H1 (cell line): ENCODE results near the gene UBE2H.

Source experiments
- CHD2 ChIP-seq: IDR thresholded peaks from 2 replicates; pipeline ENCODE4 v1.6.1; 2012; ENCODE audit warnings: low read length, improper control_type of control experiment
- CTBP2 ChIP-seq: IDR thresholded peaks from 2 replicates; pipeline ENCODE4 v1.7.0; 2011; ENCODE audit warnings: borderline replicate concordance, mild to moderate bottlenecking, moderate library complexity, mixed read lengths, low read length; ENCODE audit not compliant: insufficient read depth, insufficient read length
- CTCF ChIP-seq, 3 experiments: IDR thresholded peaks; 1 replicate in 2 of 3; 2 replicates in 1 of 3; pipeline versions ENCODE4 v1.5.1 to v1.6.1; 2011; ENCODE audit warnings: low read length in 3 of 3, mild to moderate bottlenecking in 3 of 3, inconsistent platforms in 2 of 3, low read depth in 1 of 3, moderate library complexity in 1 of 3; ENCODE audit not compliant: insufficient read depth in 1 of 3; ENCODE audit errors: control extremely low read depth in 1 of 3
- EGR1 ChIP-seq: IDR thresholded peaks from 2 replicates; pipeline ENCODE4 v1.6.1; 2011; ENCODE audit warnings: low read depth, low read length, borderline replicate concordance
- JUN ChIP-seq: IDR thresholded peaks from 2 replicates; pipeline ENCODE4 v1.6.1; 2011; ENCODE audit warnings: low read depth, mild to moderate bottlenecking, improper control_type of control experiment, low read length
- MAFK ChIP-seq: IDR thresholded peaks from 2 replicates; pipeline ENCODE4 v1.6.1; 2012; ENCODE audit warnings: low read depth, mild to moderate bottlenecking, improper control_type of control experiment, low read length
- POLR2A ChIP-seq, 2 experiments: IDR thresholded peaks; 1 replicate in 1 of 2; 2 replicates in 1 of 2; pipeline ENCODE4 v1.6.1; 2011; ENCODE audit warnings: low read depth in 2 of 2, low read length in 2 of 2, mild to moderate bottlenecking in 2 of 2; ENCODE audit errors: control extremely low read depth in 1 of 2
- RAD21 ChIP-seq, 2 experiments: IDR thresholded peaks in 1 of 2; conservative IDR thresholded peaks in 1 of 2; 2 replicates each; pipeline ENCODE4 v1.6.1; 2011; ENCODE audit warnings: low read depth in 2 of 2, low read length in 2 of 2, improper control_type of control experiment in 1 of 2, inconsistent platforms in 1 of 2, mild to moderate bottlenecking in 1 of 2, moderate library complexity in 1 of 2
- SP2 ChIP-seq: IDR thresholded peaks from 2 replicates; pipeline ENCODE4 v1.6.1; 2012; ENCODE audit warnings: mild to moderate bottlenecking, low read length, inconsistent platforms
- SRF ChIP-seq: IDR thresholded peaks from 2 replicates; pipeline ENCODE4 v1.6.1; 2011; ENCODE audit warnings: mild to moderate bottlenecking, low read depth, low read length, moderate library complexity
- TAF1 ChIP-seq: IDR thresholded peaks from 2 replicates; pipeline ENCODE4 v1.6.1; 2011; ENCODE audit warnings: mild to moderate bottlenecking, low read depth, low read length
- YY1 ChIP-seq: IDR thresholded peaks from 2 replicates; pipeline ENCODE4 v1.6.1; 2011; ENCODE audit warnings: low read depth, mild to moderate bottlenecking, low read length

GRCh38 chr7:129950933-129951225 is 1.9 kb downstream of the UBE2H start:
- TF ChIP-seq CTBP2 (no peak), RAD21 (IDR thresholded peaks at IDR 0.05 in 1 of 2, conservative IDR thresholded peaks at IDR 0.05 in 1 of 2; ENCODE audit: low read depth in 2 of 2, low read length in 2 of 2) (no peak), JUN (no peak), TAF1 (no peak), POLR2A (IDR thresholded peaks at IDR 0.05; ENCODE audit: control extremely low read depth in 1 of 2, low read depth in 2 of 2, low read length in 2 of 2) (no peak), YY1 (no peak), CTCF (IDR thresholded peaks at IDR 0.05; ENCODE audit: control extremely low read depth in 1 of 3, insufficient read depth in 1 of 3, low read depth in 1 of 3, low read length in 3 of 3) (no peak), SRF (no peak), SP2 (no peak), MAFK (no peak), CHD2 (no peak), EGR1 (no peak)
